ENCODE data around the gene FYB2. TPM values are rescaled to one million over a fixed set of nuclear protein-coding genes. Genes with fewer than 3 reads are reported as not detected.

Gene FYB2
- total RNA-seq, 2 experiments from 2014 or later: not detected

GRCh38 chr1:56852476-56852875 is 33.3 kb upstream of the FYB2 start:
- Mint-ChIP-seq H3K27me3 (peaks cover 11% of the 10 kb centered on the region), H3K27ac (no peak overlapping the region), H3K4me1 (ENCODE audit: low read depth) (no peaks in the 10 kb centered on the region), H3K4me3 (no peak overlapping the region), H3K9me3 (no peaks in the 10 kb centered on the region), H3K36me3 (ENCODE audit: low read depth) (no peaks in the 10 kb centered on the region)
- ATAC-seq (no peak), DNase-seq (no peak)
- POLR2A ChIA-PET: no interaction called here
- intact Hi-C loops (cut with micrococcal nuclease): no loop called here
- TF ChIP-seq, protein P1, sequence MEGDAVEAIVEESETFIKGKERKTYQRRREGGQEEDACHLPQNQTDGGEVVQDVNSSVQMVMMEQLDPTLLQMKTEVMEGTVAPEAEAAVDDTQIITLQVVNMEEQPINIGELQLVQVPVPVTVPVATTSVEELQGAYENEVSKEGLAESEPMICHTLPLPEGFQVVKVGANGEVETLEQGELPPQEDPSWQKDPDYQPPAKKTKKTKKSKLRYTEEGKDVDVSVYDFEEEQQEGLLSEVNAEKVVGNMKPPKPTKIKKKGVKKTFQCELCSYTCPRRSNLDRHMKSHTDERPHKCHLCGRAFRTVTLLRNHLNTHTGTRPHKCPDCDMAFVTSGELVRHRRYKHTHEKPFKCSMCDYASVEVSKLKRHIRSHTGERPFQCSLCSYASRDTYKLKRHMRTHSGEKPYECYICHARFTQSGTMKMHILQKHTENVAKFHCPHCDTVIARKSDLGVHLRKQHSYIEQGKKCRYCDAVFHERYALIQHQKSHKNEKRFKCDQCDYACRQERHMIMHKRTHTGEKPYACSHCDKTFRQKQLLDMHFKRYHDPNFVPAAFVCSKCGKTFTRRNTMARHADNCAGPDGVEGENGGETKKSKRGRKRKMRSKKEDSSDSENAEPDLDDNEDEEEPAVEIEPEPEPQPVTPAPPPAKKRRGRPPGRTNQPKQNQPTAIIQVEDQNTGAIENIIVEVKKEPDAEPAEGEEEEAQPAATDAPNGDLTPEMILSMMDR (IDR thresholded peaks at IDR 0.05): no peak
- CTCF ChIA-PET: no interaction called here

DNA sequence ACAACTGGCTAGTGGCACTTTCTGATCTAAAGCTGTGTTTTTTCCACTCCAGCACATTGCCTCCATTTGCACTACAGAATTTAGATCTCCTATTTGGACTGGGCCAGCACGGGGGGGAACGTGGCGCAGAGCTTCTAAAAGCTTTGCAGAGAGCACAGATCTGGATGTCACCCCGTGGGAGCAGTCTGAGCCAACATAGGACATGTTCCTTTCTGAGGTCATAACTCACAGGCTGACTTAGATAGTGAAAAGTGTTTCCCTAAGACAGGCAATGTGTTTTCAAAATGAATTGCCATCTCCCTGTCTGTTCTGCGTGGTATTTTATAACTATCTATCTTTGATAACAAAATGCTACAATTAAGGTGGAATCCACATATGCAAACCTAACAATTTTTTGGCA is 31.7 kb upstream of the FYB2 start:
- H3K9me3 Mint-ChIP-seq: no peaks in the 10 kb centered on the region
- DNase-seq: no peak
- no peaks in the 10 kb centered on the region for H3K36me3 Mint-ChIP-seq (ENCODE audit: low read depth)
- no peaks in the 10 kb centered on the region for H3K4me1 Mint-ChIP-seq (ENCODE audit: low read depth)
- ATAC-seq: no peak
- H3K27ac Mint-ChIP-seq: no peak overlapping the region
- POLR2A ChIA-PET: no interaction called here
- CTCF ChIA-PET: no interaction called here
- intact Hi-C loops (cut with micrococcal nuclease): no loop called here
- peaks cover 11% of the 10 kb centered on the region for H3K27me3 Mint-ChIP-seq
- no peak overlapping the region for H3K4me3 Mint-ChIP-seq
- TF ChIP-seq, protein P1 (IDR thresholded peaks at IDR 0.05): no peak

DNA sequence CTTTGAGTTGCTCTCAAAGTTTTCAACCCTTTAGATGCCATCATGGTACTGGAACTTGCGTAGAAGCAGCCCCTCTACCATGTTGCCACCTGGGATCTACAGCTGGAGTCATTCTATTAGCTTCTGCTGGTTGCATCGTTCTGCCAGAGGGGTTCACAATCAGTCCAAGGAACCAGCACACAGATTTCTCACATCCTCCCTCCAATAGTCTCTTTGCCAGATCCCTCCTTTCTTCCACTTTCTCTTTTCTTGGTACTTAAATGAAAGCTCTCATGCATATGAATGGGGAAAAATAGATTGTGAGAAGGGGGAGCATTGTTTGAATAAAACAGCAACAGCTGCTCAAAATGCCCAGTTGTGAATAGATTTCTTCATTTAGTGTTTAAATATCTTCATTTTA is 31.2 kb upstream of the FYB2 start:
- Mint-ChIP-seq H3K9me3 (no peaks in the 10 kb centered on the region), H3K4me3 (no peak overlapping the region), H3K36me3 (ENCODE audit: low read depth) (no peaks in the 10 kb centered on the region), H3K27ac (no peak overlapping the region), H3K4me1 (ENCODE audit: low read depth) (no peaks in the 10 kb centered on the region), H3K27me3 (peaks cover 11% of the 10 kb centered on the region)
- DNase-seq: no peak
- ChIA-PET POLR2A (no interaction called here), CTCF (no interaction called here)
- intact Hi-C loops (cut with micrococcal nuclease): no loop called here
- TF ChIP-seq, protein P1 (IDR thresholded peaks at IDR 0.05): no peak
- ATAC-seq: no peak

- ChIA-PET CTCF (no interaction called here), POLR2A (no interaction called here)
- Mint-ChIP-seq H3K27me3 (peaks cover 9% of the 10 kb centered on the region), H3K4me1 (ENCODE audit: low read depth) (no peaks in the 10 kb centered on the region), H3K9me3 (no peaks in the 10 kb centered on the region), H3K27ac (no peak overlapping the region), H3K36me3 (ENCODE audit: low read depth) (no peaks in the 10 kb centered on the region), H3K4me3 (no peak overlapping the region)
- intact Hi-C loops (cut with micrococcal nuclease): no loop called here
- TF ChIP-seq, protein P1 (IDR thresholded peaks at IDR 0.05): no peak
- DNase-seq (no peak), ATAC-seq (no peak)
Measured at GRCh38 chr1:56849750-56850149, 30.5 kb upstream of the FYB2 start.

GRCh38 chr1:56845343-56845742 is 26.1 kb upstream of the FYB2 start:
- H3K27ac Mint-ChIP-seq: no peak overlapping the region
- ATAC-seq (no peak), DNase-seq (no peak)
- TF ChIP-seq, protein P1 (IDR thresholded peaks at IDR 0.05): no peak
- no peaks in the 10 kb centered on the region for H3K36me3 Mint-ChIP-seq (ENCODE audit: low read depth)
- no peaks in the 10 kb centered on the region for H3K4me1 Mint-ChIP-seq (ENCODE audit: low read depth)
- H3K4me3 Mint-ChIP-seq: no peak overlapping the region
- H3K27me3 Mint-ChIP-seq: peaks cover 7% of the 10 kb centered on the region
- ChIA-PET CTCF (interaction anchor here (1.0 kb wide), 1 partner anchor 10 kb away, joined by 3 read pairs; no protein-coding TSS in a partner anchor), POLR2A (interaction anchor here (0.5 kb wide), 1 partner anchor 146 kb away, joined by 3 read pairs; no protein-coding TSS in a partner anchor)
- intact Hi-C loops (cut with micrococcal nuclease): no loop called here
- no peaks in the 10 kb centered on the region for H3K9me3 Mint-ChIP-seq

Measured in activated CD8-positive, alpha-beta T cell treated with anti-CD3 and anti-CD28 coated beads for 36 hours (primary cell).